Tibial nerve (tissue), 4 donors: ENCODE measurements around the gene PRKAR1A.

Experiments used
- EP300 ChIP-seq, 2 donors: sonication (generic); formaldehyde crosslinking; IDR thresholded peaks; one replicate each; pipeline ENCODE4 v1.6.1; 2017; ENCODE audit warnings: antibody characterized with exemption in 2 of 2, mild to moderate bottlenecking in 1 of 2
- POLR2A ChIP-seq, 2 donors: fragments of 450-650 bp; IDR thresholded peaks; one replicate each; pipeline ENCODE4 v1.6.1; 2017; ENCODE audit warnings: antibody characterized with exemption in 2 of 2, mild to moderate bottlenecking in 2 of 2, moderate library complexity in 2 of 2
- TF ChIP-seq, protein P1 (sequence below), 5 experiments: fragments of 200-600 bp in 3 of 5; fragments of 450-650 bp in 2 of 5; sonication (generic) in 3 of 5; IDR thresholded peaks; one replicate each; pipeline ENCODE4 v1.5.1; 2016 to 2019; ENCODE audit warnings: antibody characterized with exemption in 5 of 5, mild to moderate bottlenecking in 3 of 5, moderate library complexity in 2 of 5

DNA sequence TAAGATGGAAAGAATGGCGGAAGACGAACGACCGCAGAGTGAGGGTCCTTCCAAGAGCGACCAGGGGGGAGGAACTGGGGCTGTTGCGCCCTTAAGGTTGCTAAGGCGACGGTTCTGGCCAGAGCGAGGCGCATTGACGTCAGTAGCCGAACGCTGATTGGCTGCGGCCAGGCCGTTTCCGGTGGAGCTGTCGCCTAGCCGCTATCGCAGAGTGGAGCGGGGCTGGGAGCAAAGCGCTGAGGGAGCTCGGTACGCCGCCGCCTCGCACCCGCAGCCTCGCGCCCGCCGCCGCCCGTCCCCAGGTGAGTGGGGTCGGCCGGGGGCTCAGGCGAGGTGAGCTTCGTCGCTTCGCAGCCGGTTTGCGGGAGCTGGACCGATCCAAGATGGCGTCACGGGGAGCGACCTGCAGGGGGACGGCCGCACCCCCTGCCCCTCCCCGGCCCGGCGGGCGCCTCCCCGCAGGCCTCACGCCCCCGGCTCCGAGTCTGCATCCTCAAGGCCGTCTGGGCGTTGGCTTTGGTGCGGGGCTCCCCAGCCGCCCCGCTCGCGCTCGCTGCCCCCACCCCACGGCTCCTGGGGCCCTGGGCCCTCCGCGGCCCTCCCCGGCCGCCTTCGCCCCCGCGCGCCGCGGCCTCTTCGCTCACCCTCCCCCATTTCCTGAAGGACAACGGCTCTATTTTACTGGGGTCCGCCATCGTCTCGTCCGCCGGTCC, at the start of gene PRKAR1A:
- TF ChIP-seq, protein P1, sequence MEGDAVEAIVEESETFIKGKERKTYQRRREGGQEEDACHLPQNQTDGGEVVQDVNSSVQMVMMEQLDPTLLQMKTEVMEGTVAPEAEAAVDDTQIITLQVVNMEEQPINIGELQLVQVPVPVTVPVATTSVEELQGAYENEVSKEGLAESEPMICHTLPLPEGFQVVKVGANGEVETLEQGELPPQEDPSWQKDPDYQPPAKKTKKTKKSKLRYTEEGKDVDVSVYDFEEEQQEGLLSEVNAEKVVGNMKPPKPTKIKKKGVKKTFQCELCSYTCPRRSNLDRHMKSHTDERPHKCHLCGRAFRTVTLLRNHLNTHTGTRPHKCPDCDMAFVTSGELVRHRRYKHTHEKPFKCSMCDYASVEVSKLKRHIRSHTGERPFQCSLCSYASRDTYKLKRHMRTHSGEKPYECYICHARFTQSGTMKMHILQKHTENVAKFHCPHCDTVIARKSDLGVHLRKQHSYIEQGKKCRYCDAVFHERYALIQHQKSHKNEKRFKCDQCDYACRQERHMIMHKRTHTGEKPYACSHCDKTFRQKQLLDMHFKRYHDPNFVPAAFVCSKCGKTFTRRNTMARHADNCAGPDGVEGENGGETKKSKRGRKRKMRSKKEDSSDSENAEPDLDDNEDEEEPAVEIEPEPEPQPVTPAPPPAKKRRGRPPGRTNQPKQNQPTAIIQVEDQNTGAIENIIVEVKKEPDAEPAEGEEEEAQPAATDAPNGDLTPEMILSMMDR (IDR thresholded peaks at IDR 0.05) = peak in 2 of 5 experiments; percentile 57 to 59
- TF ChIP-seq POLR2A (IDR thresholded peaks at IDR 0.05) = peak; percentile 89 to 98
- peak; percentile 57 to 98 for TF ChIP-seq EP300 (IDR thresholded peaks at IDR 0.05)
